Activated T-cell treated with anti-CD3 and anti-CD28 coated beads, Interleukin-2, amount 50 U/mL, for 48 hours (primary cell): Measurements from ENCODE around the gene LRMDA.

Source experiments
- DNase-seq, 2 experiments: peaks; one replicate each; pipeline ENCODE4 v3.0.0-alpha.2; 2020

Gene LRMDA

GRCh38 chr10:75648351-75648750, 216.9 kb downstream of the LRMDA start:
- no peak for DNase-seq

GRCh38 chr10:75648854-75649253, 217.4 kb downstream of the LRMDA start:
- no peak for DNase-seq

- DNase-seq, result no peak
Observed at GRCh38 chr10:75649466-75649865, 218.0 kb downstream of the LRMDA start.

- DNase-seq, result no peak
Observed at GRCh38 chr10:75650648-75651047, 219.2 kb downstream of the LRMDA start.

GRCh38 chr10:75651417-75651816, 220.0 kb downstream of the LRMDA start:
- DNase-seq, result no peak

- DNase-seq, result no peak
Observed at GRCh38 chr10:75652146-75652740, 220.8 kb downstream of the LRMDA start.

- DNase-seq, result no peak
Observed at GRCh38 chr10:75653761-75654160, 222.3 kb downstream of the LRMDA start.

GRCh38 chr10:75654171-75654771, 222.8 kb downstream of the LRMDA start:
- no peak for DNase-seq

GRCh38 chr10:75654772-75655171, 223.3 kb downstream of the LRMDA start:
- no peak for DNase-seq

- no peak for DNase-seq
Observed at GRCh38 chr10:75655791-75656451, 224.5 kb downstream of the LRMDA start.

- no peak for DNase-seq
Observed at GRCh38 chr10:75657351-75657750, 225.9 kb downstream of the LRMDA start.

GRCh38 chr10:75658036-75658435, 226.6 kb downstream of the LRMDA start:
- no peak for DNase-seq

GRCh38 chr10:75658496-75658895, 227.1 kb downstream of the LRMDA start:
- DNase-seq, result no peak

GRCh38 chr10:75658915-75659314, 227.5 kb downstream of the LRMDA start:
- no peak for DNase-seq

- DNase-seq, result no peak
Observed at GRCh38 chr10:75660823-75661222, 229.4 kb downstream of the LRMDA start.

- no peak for DNase-seq
Observed at GRCh38 chr10:75662715-75663114, 231.3 kb downstream of the LRMDA start.

- DNase-seq, result no peak
Observed at GRCh38 chr10:75663947-75664664, 232.7 kb downstream of the LRMDA start.

GRCh38 chr10:75664968-75665367, 233.5 kb downstream of the LRMDA start:
- DNase-seq, result no peak

- DNase-seq, result no peak
Observed at GRCh38 chr10:75665707-75666106, 234.3 kb downstream of the LRMDA start.

- DNase-seq, result no peak
Observed at GRCh38 chr10:75672111-75672671, 240.8 kb downstream of the LRMDA start.

GRCh38 chr10:75672842-75673241, 241.4 kb downstream of the LRMDA start:
- no peak for DNase-seq

GRCh38 chr10:75677541-75677940, 246.1 kb downstream of the LRMDA start:
- no peak for DNase-seq

- DNase-seq, result no peak
Observed at GRCh38 chr10:75678527-75678926, 247.1 kb downstream of the LRMDA start.

- DNase-seq, result no peak
Observed at GRCh38 chr10:75679536-75679935, 248.1 kb downstream of the LRMDA start.
